ENCODE results near the gene CNKSR3. TPM values are rescaled to one million over a fixed set of nuclear protein-coding genes. Genes with fewer than 3 reads are reported as not detected.

CNKSR3 gene
- total RNA-seq, 1 donor from 2014 or later = 0.20 TPM

DNA sequence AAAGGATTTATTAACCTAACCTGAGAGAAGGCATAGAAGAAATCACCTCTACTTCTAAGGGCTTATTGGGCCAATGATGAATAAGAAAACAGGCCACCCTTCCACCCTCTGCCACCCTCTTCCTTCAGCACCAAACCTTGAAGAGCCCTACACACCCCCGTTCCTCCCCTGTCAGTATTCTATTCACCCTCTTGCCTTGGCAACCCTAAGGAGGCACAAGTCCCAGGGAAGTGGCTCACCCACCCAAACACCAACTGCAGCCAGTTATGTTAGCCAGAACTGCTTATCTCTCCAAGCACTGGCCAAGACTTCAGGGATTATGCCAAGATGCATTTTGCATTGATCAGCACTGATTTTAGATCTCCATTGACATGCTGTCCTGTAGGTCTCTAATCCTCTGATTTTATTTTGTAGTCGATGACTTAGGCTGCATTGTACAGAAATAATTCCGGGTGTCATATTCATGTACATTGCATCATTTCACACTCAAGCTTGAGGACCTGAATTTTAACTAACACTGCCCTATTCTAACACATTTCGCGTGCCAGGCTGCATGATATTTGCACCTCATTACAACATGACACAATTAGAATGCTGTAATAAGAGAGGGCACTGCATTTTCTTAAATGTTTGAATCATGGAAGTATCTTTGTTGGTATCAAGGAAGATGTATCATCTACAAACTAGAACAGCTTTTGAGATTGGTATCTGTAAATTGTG, 15.7 kb downstream of the CNKSR3 start:
- DNase-seq = no peak
- ATAC-seq (ENCODE audit: low read depth) = no peak
- no peaks in the 10 kb centered on the region for H3K36me3 Mint-ChIP-seq (ENCODE audit: low read depth)
- intact Hi-C loops (cut with micrococcal nuclease) = no loop called here
- H3K27me3 Mint-ChIP-seq = peaks cover 2% of the 10 kb centered on the region
- no peak overlapping the region for H3K4me3 Mint-ChIP-seq
- no peak overlapping the region for H3K27ac Mint-ChIP-seq
- ChIA-PET CTCF (no interaction called here), POLR2A (no interaction called here)
- no peaks in the 10 kb centered on the region for H3K4me1 Mint-ChIP-seq
- TF ChIP-seq CTCF (IDR thresholded peaks at IDR 0.05) = no peak
- H3K9me3 Mint-ChIP-seq = peaks cover 2% of the 10 kb centered on the region

GRCh38 chr6:154491567-154492470, 18.7 kb downstream of the CNKSR3 start:
- Mint-ChIP-seq H3K27ac (no peak overlapping the region), H3K36me3 (ENCODE audit: low read depth) (no peaks in the 10 kb centered on the region), H3K27me3 (peaks cover 2% of the 10 kb centered on the region), H3K9me3 (peaks cover 2% of the 10 kb centered on the region), H3K4me3 (no peak overlapping the region), H3K4me1 (no peaks in the 10 kb centered on the region)
- no peak for TF ChIP-seq CTCF (IDR thresholded peaks at IDR 0.05)
- DNase-seq = no peak
- ChIA-PET POLR2A (no interaction called here), CTCF (no interaction called here)
- no peak for ATAC-seq (ENCODE audit: low read depth)
- intact Hi-C loops (cut with micrococcal nuclease) = no loop called here

DNA sequence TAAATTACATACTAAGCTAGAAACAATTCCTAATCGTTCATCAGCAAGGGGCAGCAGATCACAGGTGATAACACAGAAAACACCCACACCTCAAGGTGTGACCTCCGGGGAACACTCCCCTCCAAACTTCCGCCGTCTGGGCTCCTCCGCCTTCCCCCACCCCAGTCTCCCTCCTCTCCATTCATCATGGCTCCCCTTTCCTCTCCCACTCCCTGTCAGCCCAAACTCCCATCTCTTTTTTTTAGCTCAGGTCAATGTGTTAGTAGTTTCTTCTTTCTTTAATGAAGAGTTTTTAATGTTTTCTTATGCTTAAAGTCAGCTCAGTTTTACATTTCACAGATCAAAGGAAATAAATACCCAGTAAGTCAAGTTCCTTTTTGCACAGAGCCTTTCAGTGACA, 20.7 kb downstream of the CNKSR3 start:
- ATAC-seq (ENCODE audit: low read depth) (no peak), DNase-seq (no peak)
- Mint-ChIP-seq H3K9me3 (peaks cover 2% of the 10 kb centered on the region), H3K27ac (no peak overlapping the region), H3K27me3 (peaks cover 2% of the 10 kb centered on the region), H3K36me3 (ENCODE audit: low read depth) (no peaks in the 10 kb centered on the region), H3K4me1 (no peaks in the 10 kb centered on the region), H3K4me3 (no peak overlapping the region)
- intact Hi-C loops (cut with micrococcal nuclease) = no loop called here
- TF ChIP-seq CTCF (IDR thresholded peaks at IDR 0.05) = no peak
- ChIA-PET CTCF (no interaction called here), POLR2A (no interaction called here)

DNA sequence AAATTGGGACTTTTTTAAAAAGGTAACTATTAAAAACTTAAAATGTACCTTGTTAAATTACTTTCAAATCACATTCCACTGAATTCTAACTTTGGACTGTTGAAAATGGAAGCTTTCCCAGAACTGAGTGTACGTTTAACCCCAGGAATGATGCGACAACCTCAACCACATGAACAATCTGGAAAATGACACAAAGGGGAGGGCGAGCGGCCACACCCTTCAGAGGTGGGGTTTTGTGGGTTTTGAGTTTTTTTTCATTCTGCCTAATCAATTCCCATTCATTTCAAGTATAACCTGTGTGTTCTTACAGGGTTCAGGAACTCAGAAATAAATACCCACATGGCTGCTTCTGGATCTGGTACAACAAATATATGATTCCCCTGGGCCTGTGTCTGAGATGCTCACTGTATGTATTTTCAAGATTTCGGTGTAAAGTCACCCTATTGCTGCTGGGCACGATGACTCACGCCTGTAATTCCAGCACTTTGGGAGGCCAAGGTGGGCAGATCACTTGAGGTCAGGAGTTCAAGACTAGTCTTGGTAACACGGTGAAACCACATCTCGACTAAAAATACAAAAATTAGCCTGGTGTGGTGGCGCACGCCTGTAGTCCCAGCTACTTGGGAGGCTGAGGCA, 21.6 kb downstream of the CNKSR3 start:
- no peak for TF ChIP-seq CTCF (IDR thresholded peaks at IDR 0.05)
- Mint-ChIP-seq H3K27ac (no peak overlapping the region), H3K36me3 (ENCODE audit: low read depth) (no peaks in the 10 kb centered on the region), H3K27me3 (peaks cover 2% of the 10 kb centered on the region), H3K9me3 (peaks cover 2% of the 10 kb centered on the region), H3K4me3 (no peak overlapping the region), H3K4me1 (no peaks in the 10 kb centered on the region)
- ChIA-PET POLR2A (no interaction called here), CTCF (no interaction called here)
- DNase-seq (no peak), ATAC-seq (ENCODE audit: low read depth) (no peak)
- intact Hi-C loops (cut with micrococcal nuclease) = no loop called here

GRCh38 chr6:154488248-154488593, 22.3 kb downstream of the CNKSR3 start:
- POLR2A ChIA-PET = no interaction called here
- intact Hi-C loops (cut with micrococcal nuclease) = no loop called here
- Mint-ChIP-seq H3K4me3 (no peak overlapping the region), H3K27ac (no peak overlapping the region), H3K36me3 (ENCODE audit: low read depth) (no peaks in the 10 kb centered on the region), H3K27me3 (peaks cover 2% of the 10 kb centered on the region), H3K4me1 (no peaks in the 10 kb centered on the region), H3K9me3 (peaks cover 2% of the 10 kb centered on the region)
- CTCF ChIA-PET = no interaction called here
- DNase-seq (no peak), ATAC-seq (ENCODE audit: low read depth) (no peak)
- TF ChIP-seq CTCF (IDR thresholded peaks at IDR 0.05) = no peak
